IMR-90 (cell line): ENCODE results near the gene SRMS.

Source experiments
- BHLHE40 ChIP-seq: fragments of 150-350 bp; IDR thresholded peaks from 2 replicates; pipeline ENCODE4 v1.6.1; 2016; ENCODE audit warnings: mild to moderate bottlenecking, low read depth, low read length
- CHD1 ChIP-seq: IDR thresholded peaks from 2 replicates; pipeline ENCODE4 v1.6.1; 2012; ENCODE audit warnings: low read depth, low read length, improper control_type of control experiment
- CTCF ChIP-seq: conservative IDR thresholded peaks from 2 replicates; pipeline ENCODE4 v1.5.1; 2012; ENCODE audit warnings: mild to moderate bottlenecking, low read depth, low read length, improper control_type of control experiment
- FOS ChIP-seq: fragments of 150-350 bp; IDR thresholded peaks from 2 replicates; pipeline ENCODE4 v1.6.1; 2016; ENCODE audit warnings: low read depth, low read length
- MAFK ChIP-seq: IDR thresholded peaks from 2 replicates; pipeline ENCODE4 v1.6.1; 2012; ENCODE audit warnings: low read depth, low read length, improper control_type of control experiment
- MAZ ChIP-seq: IDR thresholded peaks from 2 replicates; pipeline ENCODE4 v1.6.1; 2012; ENCODE audit warnings: low read depth, mild to moderate bottlenecking, low read length, improper control_type of control experiment, moderate library complexity, borderline replicate concordance
- MXI1 ChIP-seq: IDR thresholded peaks from 2 replicates; pipeline ENCODE4 v1.6.1; 2012; ENCODE audit warnings: low read depth, mild to moderate bottlenecking, low read length, moderate library complexity, borderline replicate concordance
- POLR2A ChIP-seq: IDR thresholded peaks from 2 replicates; pipeline ENCODE4 v1.6.1; 2012; ENCODE audit warnings: mild to moderate bottlenecking, low read depth, low read length
- RAD21 ChIP-seq: IDR thresholded peaks from 2 replicates; pipeline ENCODE4 v1.6.1; 2012; ENCODE audit warnings: low read length, improper control_type of control experiment
- RCOR1 ChIP-seq: IDR thresholded peaks from 2 replicates; pipeline ENCODE4 v1.6.1; 2012; ENCODE audit warnings: mild to moderate bottlenecking, low read length, improper control_type of control experiment; ENCODE audit not compliant: insufficient replicate concordance
- SMC3 ChIP-seq: fragments of 150-350 bp; IDR thresholded peaks from 2 replicates; pipeline ENCODE4 v1.6.1; 2016; ENCODE audit warnings: low read depth, mild to moderate bottlenecking, antibody characterized with exemption, low read length, moderate library complexity
- USF2 ChIP-seq: fragments of 150-350 bp; IDR thresholded peaks from 2 replicates; pipeline ENCODE4 v1.6.1; 2017; ENCODE audit warnings: mild to moderate bottlenecking, antibody characterized with exemption, low read length, low read depth

GRCh38 chr20:63542696-63543095, 4.9 kb downstream of the SRMS start:
- TF ChIP-seq POLR2A (no peak), CTCF (no peak), MXI1 (no peak), RCOR1 (no peak), CHD1 (no peak), MAFK (no peak), MAZ (no peak), SMC3 (no peak), FOS (no peak), BHLHE40 (no peak), USF2 (no peak), RAD21 (no peak)
